SU-DHL-6 (cell line): ENCODE measurements around the gene TNS4.

Experiments used
- H2AFZ ChIP-seq: fragments of 200-600 bp; sonication (generic); 2 replicates; pipeline ENCODE4 v1.6.1; 2014; ENCODE audit warnings: low read depth, mild to moderate bottlenecking, moderate library complexity, mixed read lengths, antibody characterized with exemption, low read length; ENCODE audit not compliant: severe bottlenecking
- H3F3A ChIP-seq: fragments of 200-600 bp; shearing (Covaris generic); 2 replicates; pipeline ENCODE4 v1.6.0; 2016; ENCODE audit warnings: antibody characterized with exemption, mild to moderate bottlenecking; ENCODE audit not compliant: insufficient read depth
- H3K27ac ChIP-seq: fragments of 200-600 bp; sonication (generic); 2 replicates; pipeline ENCODE4 v1.5.1; 2016; ENCODE audit warnings: low read depth, mild to moderate bottlenecking, low read length, moderate library complexity, mixed read lengths
- H3K27me3 ChIP-seq: fragments of 200-600 bp; sonication (generic), shearing (Covaris generic); 2 replicates; pipeline ENCODE4 v1.6.0; 2014; ENCODE audit warnings: mild to moderate bottlenecking, low read length
- H3K36me3 ChIP-seq: fragments of 200-600 bp; sonication (generic); 2 replicates; pipeline ENCODE4 v1.6.1; 2014; ENCODE audit warnings: mild to moderate bottlenecking, low read length, mixed read lengths
- H3K4me2 ChIP-seq: fragments of 300-600, 200-600 bp; shearing (Covaris generic), sonication (generic); 2 replicates; pipeline ENCODE4 v1.6.0; 2014; ENCODE audit warnings: low read length, low read depth, mild to moderate bottlenecking; ENCODE audit not compliant: poor library complexity, severe bottlenecking
- H3K4me3 ChIP-seq: fragments of 200-600 bp; sonication (generic); 2 replicates; pipeline ENCODE4 v1.5.1; 2014; ENCODE audit warnings: antibody characterized with exemption, low read length, mild to moderate bottlenecking, mixed read lengths; ENCODE audit not compliant: insufficient read depth, poor library complexity, severe bottlenecking
- H3K79me2 ChIP-seq: fragments of 200-600 bp; sonication (generic); 2 replicates; pipeline ENCODE4 v1.6.1; 2014; ENCODE audit warnings: mild to moderate bottlenecking, low read length, moderate library complexity; ENCODE audit not compliant: insufficient read depth
- H3K9ac ChIP-seq: fragments of 200-600 bp; sonication (generic); 2 replicates; pipeline ENCODE4 v1.7.0; 2014; ENCODE audit warnings: mild to moderate bottlenecking, low read length
- H3K9me2 ChIP-seq: fragments of 200-600 bp; sonication (generic); replicated peaks from 2 replicates; pipeline ENCODE4 v1.6.1; 2014; ENCODE audit warnings: low read length; ENCODE audit not compliant: insufficient read depth
- H3K9me3 ChIP-seq: fragments of 200-600 bp; sonication (generic); 2 replicates; pipeline ENCODE4 v1.6.1; 2014; ENCODE audit warnings: low read length, mixed read lengths; ENCODE audit not compliant: insufficient read depth
- H4K20me1 ChIP-seq: fragments of 200-600 bp; sonication (generic); 2 replicates; pipeline ENCODE4 v1.6.1; 2014; ENCODE audit warnings: low read depth, mild to moderate bottlenecking, antibody characterized with exemption, low read length, moderate library complexity, mixed read lengths
- EZH2phosphoT487 ChIP-seq: fragments of 200-600 bp; sonication (generic), shearing (Covaris generic); conservative IDR thresholded peaks from 2 replicates; pipeline ENCODE4 v1.6.1; 2018; ENCODE audit warnings: mild to moderate bottlenecking, antibody characterized with exemption, low read length, moderate library complexity, mixed read lengths
- TF ChIP-seq, protein P1 (sequence below): fragments of 200-600 bp; sonication (generic); IDR thresholded peaks from one replicate; pipeline ENCODE4 v1.5.1; 2017; ENCODE audit warnings: antibody characterized with exemption, mild to moderate bottlenecking, low read length, moderate library complexity; ENCODE audit not compliant: insufficient read depth, poor library complexity, severe bottlenecking

TNS4 gene

DNA sequence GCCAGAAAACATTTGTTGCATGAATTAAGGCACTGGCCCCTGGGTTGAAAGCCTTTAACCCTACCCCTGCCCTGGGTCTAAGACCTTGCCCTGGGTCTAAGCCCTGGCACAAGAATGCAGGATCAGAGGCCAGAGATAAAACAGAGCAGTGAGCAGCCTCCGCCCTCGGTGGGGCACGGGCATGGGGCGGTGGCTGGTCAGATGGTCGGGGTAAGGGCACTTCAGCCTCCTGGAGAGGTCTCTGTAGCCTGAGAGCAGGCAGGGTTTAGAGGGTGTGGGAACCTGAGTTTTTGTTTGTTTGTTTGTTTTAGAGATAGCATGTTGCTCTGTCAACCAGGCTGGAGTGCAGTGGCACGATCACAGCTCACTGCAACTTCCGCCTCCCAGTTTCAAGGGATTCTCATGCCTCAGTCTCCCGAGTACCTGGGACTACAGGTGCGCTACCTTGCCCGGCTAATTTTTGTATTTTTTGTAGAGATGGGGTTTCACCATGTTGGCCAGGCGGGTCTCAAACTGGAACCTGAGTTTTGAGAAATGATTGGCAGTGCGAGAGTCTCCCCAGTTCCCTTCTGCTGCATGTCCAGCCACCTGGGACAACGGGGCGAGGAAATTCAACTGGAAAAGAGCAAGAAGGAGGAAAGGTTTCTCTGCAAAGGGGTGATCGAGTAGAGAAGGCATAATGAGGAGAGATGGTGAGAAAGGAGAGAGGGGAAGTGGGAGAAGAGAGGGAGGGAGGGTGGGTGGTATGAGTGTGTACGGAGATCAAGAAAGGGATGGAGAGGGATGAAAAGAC lies 27.7 kb downstream of the TNS4 start:
- no peak overlapping the region for H3K27ac ChIP-seq
- H3K27me3 ChIP-seq: no peaks in the 10 kb centered on the region
- H3K36me3 ChIP-seq: no peaks in the 10 kb centered on the region
- H3K4me3 ChIP-seq: no peak overlapping the region
- no peaks in the 10 kb centered on the region for H4K20me1 ChIP-seq
- H3K9ac ChIP-seq: no peak overlapping the region
- no peaks in the 10 kb centered on the region for H3K9me2 ChIP-seq
- no peak for TF ChIP-seq EZH2phosphoT487
- TF ChIP-seq, protein P1, sequence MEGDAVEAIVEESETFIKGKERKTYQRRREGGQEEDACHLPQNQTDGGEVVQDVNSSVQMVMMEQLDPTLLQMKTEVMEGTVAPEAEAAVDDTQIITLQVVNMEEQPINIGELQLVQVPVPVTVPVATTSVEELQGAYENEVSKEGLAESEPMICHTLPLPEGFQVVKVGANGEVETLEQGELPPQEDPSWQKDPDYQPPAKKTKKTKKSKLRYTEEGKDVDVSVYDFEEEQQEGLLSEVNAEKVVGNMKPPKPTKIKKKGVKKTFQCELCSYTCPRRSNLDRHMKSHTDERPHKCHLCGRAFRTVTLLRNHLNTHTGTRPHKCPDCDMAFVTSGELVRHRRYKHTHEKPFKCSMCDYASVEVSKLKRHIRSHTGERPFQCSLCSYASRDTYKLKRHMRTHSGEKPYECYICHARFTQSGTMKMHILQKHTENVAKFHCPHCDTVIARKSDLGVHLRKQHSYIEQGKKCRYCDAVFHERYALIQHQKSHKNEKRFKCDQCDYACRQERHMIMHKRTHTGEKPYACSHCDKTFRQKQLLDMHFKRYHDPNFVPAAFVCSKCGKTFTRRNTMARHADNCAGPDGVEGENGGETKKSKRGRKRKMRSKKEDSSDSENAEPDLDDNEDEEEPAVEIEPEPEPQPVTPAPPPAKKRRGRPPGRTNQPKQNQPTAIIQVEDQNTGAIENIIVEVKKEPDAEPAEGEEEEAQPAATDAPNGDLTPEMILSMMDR: no peak
- H3K9me3 ChIP-seq: no peaks in the 10 kb centered on the region
- no peaks in the 10 kb centered on the region for H3F3A ChIP-seq
- H2AFZ ChIP-seq: no peak overlapping the region
- no peak overlapping the region for H3K4me2 ChIP-seq
- H3K79me2 ChIP-seq: no peaks in the 10 kb centered on the region

- H3K9ac ChIP-seq: no peak overlapping the region
- H3K79me2 ChIP-seq: no peaks in the 10 kb centered on the region
- no peak overlapping the region for H3K4me3 ChIP-seq
- no peaks in the 10 kb centered on the region for H3K27me3 ChIP-seq
- no peak for TF ChIP-seq EZH2phosphoT487
- TF ChIP-seq, protein P1: no peak
- no peaks in the 10 kb centered on the region for H4K20me1 ChIP-seq
- H3K36me3 ChIP-seq: no peaks in the 10 kb centered on the region
- no peak overlapping the region for H3K4me2 ChIP-seq
- H3K9me2 ChIP-seq: no peaks in the 10 kb centered on the region
- H3F3A ChIP-seq: no peaks in the 10 kb centered on the region
- no peaks in the 10 kb centered on the region for H3K9me3 ChIP-seq
- H2AFZ ChIP-seq: no peak overlapping the region
- H3K27ac ChIP-seq: no peak overlapping the region
Observed at GRCh38 chr17:40472733-40473452, 28.5 kb downstream of the TNS4 start.

GRCh38 chr17:40471846-40472732 lies 29.3 kb downstream of the TNS4 start:
- no peak overlapping the region for H3K27ac ChIP-seq
- no peaks in the 10 kb centered on the region for H4K20me1 ChIP-seq
- no peak overlapping the region for H3K9ac ChIP-seq
- no peaks in the 10 kb centered on the region for H3K9me3 ChIP-seq
- H3K4me3 ChIP-seq: no peak overlapping the region
- H3K9me2 ChIP-seq: no peaks in the 10 kb centered on the region
- H2AFZ ChIP-seq: no peak overlapping the region
- H3K4me2 ChIP-seq: no peak overlapping the region
- H3F3A ChIP-seq: no peaks in the 10 kb centered on the region
- no peaks in the 10 kb centered on the region for H3K27me3 ChIP-seq
- H3K79me2 ChIP-seq: no peaks in the 10 kb centered on the region
- H3K36me3 ChIP-seq: no peaks in the 10 kb centered on the region
- TF ChIP-seq, protein P1: no peak
- TF ChIP-seq EZH2phosphoT487: no peak
